ENCODE data around the gene RIC8B. TPM values are rescaled to one million over a fixed set of nuclear protein-coding genes. Genes with fewer than 3 reads are reported as not detected.

RIC8B gene
- total and polyA plus RNA-seq, 2 of the 8 experiments (the other 6 are each of a cell fraction or from before 2014, with no cell fraction given), result 8.2 to 25.3 TPM

GRCh38 chr12:106745181-106745745, 29.2 kb upstream of the RIC8B start (continued):
- TF ChIP-seq TAF1 (IDR thresholded peaks at IDR 0.05; ENCODE audit: low read depth, low read length) (no peak), CBX8 (IDR thresholded peaks at IDR 0.05; ENCODE audit: borderline replicate concordance, low read depth, low read length) (no peak)
